Activated T-cell treated with anti-CD3 and anti-CD28 coated beads for 4 hours (primary cell): Measurements from ENCODE around the gene ANKMY1.

Experiments used
- DNase-seq: peaks from one replicate; pipeline ENCODE4 v3.0.0-alpha.2; 2020

Gene ANKMY1

DNA sequence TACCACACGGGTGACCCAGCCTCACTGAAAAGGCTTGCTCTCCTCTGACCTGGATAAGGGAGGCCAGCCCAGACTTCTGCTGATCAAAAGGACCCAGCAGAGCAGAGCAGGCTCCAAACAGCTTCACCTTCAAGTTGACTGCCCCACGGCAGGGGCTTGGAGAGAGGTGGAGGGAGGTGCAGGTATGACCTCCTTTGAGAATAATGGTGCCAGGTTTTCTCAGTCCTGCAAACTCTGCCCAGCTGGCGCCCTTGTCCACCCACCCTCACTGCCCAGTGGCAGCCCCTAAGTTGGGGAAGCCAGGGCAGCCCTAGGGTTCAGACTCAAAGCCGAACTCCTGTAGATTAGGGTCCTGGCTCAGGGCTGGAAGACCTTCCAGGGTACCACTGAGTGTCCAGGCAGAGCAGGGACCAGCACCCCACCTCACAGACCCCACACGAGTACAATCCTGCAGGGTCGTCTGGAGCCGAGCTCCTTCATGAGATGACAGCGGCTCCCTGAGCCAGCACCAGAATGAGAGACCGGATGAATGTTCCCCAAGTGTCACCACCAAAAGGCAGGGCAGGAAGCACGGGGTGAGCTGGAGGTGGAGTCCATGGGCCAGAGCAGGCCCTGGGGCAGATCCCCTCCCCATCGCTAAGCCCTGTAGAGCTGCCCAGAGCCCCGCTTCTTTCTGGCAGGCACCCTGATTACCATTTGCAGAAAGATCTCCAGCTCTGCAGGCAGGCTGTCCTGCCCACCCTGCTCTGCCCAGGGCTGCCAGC, 125.9 kb downstream of the ANKMY1 start:
- no peak for DNase-seq

DNA sequence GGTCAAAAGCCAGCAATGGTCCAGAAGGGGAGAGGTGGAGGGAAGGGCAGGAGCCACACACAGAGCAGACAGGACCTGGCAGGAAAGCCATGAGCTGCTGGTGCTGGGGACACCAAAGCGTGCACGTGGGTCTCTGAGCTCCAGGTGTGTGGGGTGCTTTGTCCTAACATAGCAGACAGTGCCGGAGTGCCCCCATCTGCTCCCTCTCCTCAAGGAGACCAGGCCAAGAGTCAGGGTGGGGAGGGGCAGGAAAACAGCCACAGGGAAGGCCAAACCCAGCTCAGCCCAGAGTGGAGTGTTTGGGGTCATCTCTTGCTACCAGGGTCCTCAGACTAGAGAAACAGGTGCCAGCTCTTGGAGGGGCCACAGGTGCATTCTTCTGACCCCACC, 126.5 kb downstream of the ANKMY1 start:
- no peak for DNase-seq

DNA sequence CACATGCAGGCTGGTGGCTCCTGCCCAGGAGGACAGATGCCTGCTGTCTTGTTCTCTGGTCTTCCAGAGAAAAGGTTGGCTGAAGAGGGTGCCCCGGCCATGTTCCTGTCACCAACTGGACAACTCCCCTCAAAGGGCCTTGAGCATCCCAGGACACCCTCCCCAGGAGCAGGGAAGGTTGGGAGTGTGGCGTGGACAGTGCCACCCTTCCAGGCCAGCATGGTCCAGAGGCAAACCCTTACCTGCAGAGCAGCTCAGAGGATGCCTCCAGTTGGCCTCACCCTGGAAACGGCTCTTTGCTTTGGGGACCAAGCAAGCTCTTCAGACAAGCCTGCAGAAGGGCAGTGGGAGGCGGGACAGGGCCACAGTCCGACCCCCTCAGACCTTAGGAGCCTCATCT, 127.2 kb downstream of the ANKMY1 start:
- no peak for DNase-seq

- no peak for DNase-seq
These were observed 127.8 kb downstream of the ANKMY1 start for GRCh38 chr2:240429872-240430491.
